Right lobe of liver (tissue), 6 donors: ENCODE data around the gene DAGLA. TPM values are rescaled to one million over a fixed set of nuclear protein-coding genes. Genes with fewer than 3 reads are reported as not detected.

ENCODE experiments used
- ATAC-seq, 4 donors: fragments of 200-7000 bp; cut with Tn5 transposase; one replicate each; pipeline ENCODE4 v1.9.1; 2020; ENCODE audit warnings: mild to moderate bottlenecking in 4 of 4, moderate library complexity in 4 of 4
- DNase-seq, 3 donors: peaks; one replicate each; pipeline ENCODE4 v3.0.0-alpha.2; 2020
- H3K27ac ChIP-seq, 3 donors: fragments of 200-600 bp; one replicate each; pipeline ENCODE4 v1.8.0; 2022
- H3K27me3 ChIP-seq, 2 donors: fragments of 200-600 bp; one replicate each; pipeline ENCODE4 v1.8.0; 2022
- H3K36me3 ChIP-seq, 4 donors: fragments of 200-600 bp; sonication (generic) in 1 of 4; one replicate each; pipeline versions ENCODE4 v1.5.1 to v1.8.0; 2017 to 2022; ENCODE audit warnings: control low read depth in 1 of 4
- H3K4me1 ChIP-seq, 4 donors: fragments of 200-600 bp; sonication (generic) in 1 of 4; one replicate each; pipeline versions ENCODE4 v1.5.1 to v1.8.0; 2017 to 2022; ENCODE audit warnings: control low read depth in 1 of 4
- H3K4me3 ChIP-seq, 3 donors: fragments of 200-600 bp; one replicate each; pipeline ENCODE4 v1.8.0; 2022
- H3K9me3 ChIP-seq, 4 donors: fragments of 200-600 bp; sonication (generic) in 1 of 4; one replicate each; pipeline versions ENCODE4 v1.5.1 to v1.8.0; 2017 to 2022; ENCODE audit warnings: control low read depth in 1 of 4
- POLR2A ChIP-seq: fragments of 450-650 bp; IDR thresholded peaks from one replicate; pipeline ENCODE4 v1.6.1; 2017; ENCODE audit warnings: antibody characterized with exemption, mild to moderate bottlenecking
- WGBS: methylation state at CpG from one replicate; pipeline ENCODE4 v1.1.6; 2018; ENCODE audit warnings: low coverage, low lambda C conversion rate; ENCODE audit not compliant: insufficient coverage; ENCODE audit errors: missing lambda C conversion rate; 5-methylcytosine and 5-hydroxymethylcytosine counted together
- intact Hi-C, 2 donors: fragments of 100-400 bp; cut with DNase I; formaldehyde crosslinking; loops; one replicate each; pipeline versions ENCODE4 v1.11.2 to v1.14.1; 2022
- total RNA-seq, 6 experiments: library from RNA; depleted of rRNA in 2 of 6; stranded (reverse); fragments of >200 nt in 2 of 6; fragmentation: NEBNext Ultra II Directional in 3 of 6; extraction: Animal tissue kit (Norgen Biotek cat#: 25700) in 3 of 6; gene quantifications; one replicate each; pipeline versions ENCODE4 v1.1.0 to v1.2.4, GENCODE V29; 2016 to 2023
- TF ChIP-seq, protein P1 (sequence below), 4 donors: fragments of 200-600 bp in 3 of 4; fragments of 450-650 bp in 1 of 4; IDR thresholded peaks; one replicate each; pipeline versions ENCODE4 v1.5.1 to v1.8.0; 2016 to 2022; ENCODE audit warnings: antibody characterized with exemption in 4 of 4, mild to moderate bottlenecking in 2 of 4
- donor health status: DM: no; HTN: yes; CAD: no.
- donor health status: DM: no; HTN: no; CAD: no.
- donor health status: DM: no; HTN: no; CAD: no.
- donor health status: DM: no; HTN: yes; CAD: no.
- donor health status: DM: no; HTN: yes; CAD: no.

Gene DAGLA
- total RNA-seq, 6 experiments from 2014 or later: 0.33 to 5.5 (median 0.79) TPM

DNA sequence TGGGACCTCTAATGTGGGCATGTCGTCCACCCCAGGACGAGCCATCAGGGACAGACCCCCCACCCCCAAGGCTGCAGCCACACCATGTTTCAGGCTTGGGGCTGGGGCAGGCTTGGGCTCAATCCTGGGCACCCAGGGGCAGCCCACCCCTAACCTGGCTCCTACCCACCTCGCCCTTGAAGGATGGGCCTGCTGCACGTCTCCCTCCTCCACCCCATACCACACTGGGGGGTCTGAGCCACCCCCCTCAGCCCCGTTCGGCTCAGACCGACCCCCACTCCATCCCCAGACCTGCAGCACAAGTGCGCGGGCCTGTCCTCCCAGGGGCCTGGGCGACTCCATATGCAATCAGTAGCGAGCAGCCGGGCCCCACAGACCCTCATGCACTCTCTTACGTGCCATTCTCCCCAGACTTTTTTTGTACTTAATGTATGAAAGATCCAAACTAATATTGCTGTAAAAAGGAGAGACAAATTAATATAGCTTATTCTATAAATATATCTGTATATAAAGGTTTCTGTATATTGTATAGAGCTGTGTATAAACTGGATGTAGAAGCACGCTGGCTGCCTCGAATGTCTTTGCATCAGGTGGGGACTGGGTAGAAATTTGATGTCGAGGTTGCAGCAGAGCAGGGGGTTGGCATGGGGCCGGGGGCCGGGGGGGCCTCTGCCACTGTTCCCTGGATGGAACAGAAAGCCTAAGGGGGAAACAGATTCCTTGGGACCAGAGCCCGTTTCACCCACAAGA lies 66.4 kb downstream of the DAGLA start:
- DNase-seq (no peak), ATAC-seq (no peak)
- WGBS: 77% methylated on average over 10 of the region's 19 CpGs
- intact Hi-C loops: loop anchor here (5.0 kb wide), 1 partner anchor 36 kb away; no protein-coding TSS in a partner anchor
- H3K4me3 ChIP-seq: no peak overlapping the region
- H3K36me3 ChIP-seq: no peaks in the 10 kb centered on the region
- H3K27me3 ChIP-seq: no peaks in the 10 kb centered on the region
- H3K27ac ChIP-seq: no peak overlapping the region
- H3K4me1 ChIP-seq: peaks cover 0 to 3% (median 0%) of the 10 kb centered on the region in 4 donors
- no peaks in the 10 kb centered on the region for H3K9me3 ChIP-seq
- no peak for TF ChIP-seq POLR2A

DNA sequence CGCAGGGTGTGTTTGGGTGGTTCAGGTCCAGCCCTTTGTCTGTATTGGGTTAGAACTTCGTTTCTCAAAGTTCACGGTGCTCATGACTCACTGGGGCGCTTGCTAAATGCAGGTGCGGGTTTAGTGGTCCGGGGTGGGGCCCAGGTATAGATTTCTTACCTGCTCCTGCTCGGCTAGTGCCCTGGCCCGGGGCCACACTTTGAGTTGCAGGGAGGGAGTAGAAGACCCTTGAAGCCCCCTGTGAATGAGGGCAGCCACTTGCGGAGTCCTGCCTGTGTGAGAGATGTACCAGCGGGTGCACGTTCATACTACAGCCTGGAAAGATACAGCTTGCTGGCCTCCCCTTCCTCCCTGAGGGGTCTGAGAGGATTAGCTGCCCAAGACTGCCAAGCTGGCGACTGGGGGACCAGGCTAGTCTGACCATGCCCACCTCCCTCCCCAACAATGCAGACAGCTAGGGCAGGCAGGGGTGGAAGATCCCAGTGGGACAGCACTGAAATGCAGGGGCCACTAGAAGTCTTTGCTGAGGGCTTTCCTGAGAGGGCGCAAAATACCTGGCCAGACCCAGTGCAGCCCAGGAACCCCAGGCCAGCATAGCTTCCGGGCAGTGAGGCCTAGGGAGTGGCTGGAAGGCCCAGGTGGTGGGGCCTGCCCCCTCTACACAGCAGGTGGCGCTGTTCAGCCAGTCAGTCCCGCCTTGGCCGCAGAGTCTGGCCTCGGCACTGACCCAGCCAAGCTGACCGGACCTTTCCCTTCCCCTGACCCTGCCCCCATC lies 67.2 kb downstream of the DAGLA start:
- Histone ChIP-seq H3K4me3 (no peak overlapping the region), H3K9me3 (no peaks in the 10 kb centered on the region), H3K27me3 (no peaks in the 10 kb centered on the region), H3K36me3 (no peaks in the 10 kb centered on the region), H3K4me1 (peaks cover 0 to 6% (median 0%) of the 10 kb centered on the region in 4 donors), H3K27ac (no peak overlapping the region)
- ATAC-seq: peak; percentile 91 to 94 (median 92)
- TF ChIP-seq, protein P1, sequence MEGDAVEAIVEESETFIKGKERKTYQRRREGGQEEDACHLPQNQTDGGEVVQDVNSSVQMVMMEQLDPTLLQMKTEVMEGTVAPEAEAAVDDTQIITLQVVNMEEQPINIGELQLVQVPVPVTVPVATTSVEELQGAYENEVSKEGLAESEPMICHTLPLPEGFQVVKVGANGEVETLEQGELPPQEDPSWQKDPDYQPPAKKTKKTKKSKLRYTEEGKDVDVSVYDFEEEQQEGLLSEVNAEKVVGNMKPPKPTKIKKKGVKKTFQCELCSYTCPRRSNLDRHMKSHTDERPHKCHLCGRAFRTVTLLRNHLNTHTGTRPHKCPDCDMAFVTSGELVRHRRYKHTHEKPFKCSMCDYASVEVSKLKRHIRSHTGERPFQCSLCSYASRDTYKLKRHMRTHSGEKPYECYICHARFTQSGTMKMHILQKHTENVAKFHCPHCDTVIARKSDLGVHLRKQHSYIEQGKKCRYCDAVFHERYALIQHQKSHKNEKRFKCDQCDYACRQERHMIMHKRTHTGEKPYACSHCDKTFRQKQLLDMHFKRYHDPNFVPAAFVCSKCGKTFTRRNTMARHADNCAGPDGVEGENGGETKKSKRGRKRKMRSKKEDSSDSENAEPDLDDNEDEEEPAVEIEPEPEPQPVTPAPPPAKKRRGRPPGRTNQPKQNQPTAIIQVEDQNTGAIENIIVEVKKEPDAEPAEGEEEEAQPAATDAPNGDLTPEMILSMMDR (IDR thresholded peaks at IDR 0.05): peak; percentile 92 to 96 (median 95)
- TF ChIP-seq POLR2A: no peak
- DNase-seq: peak; percentile 85 to 88 (median 86)
- 0% methylated on average over 2 of the region's 19 CpGs for WGBS
- intact Hi-C loops: loop anchor here (5.0 kb wide), 1 partner anchor 35 kb away; no protein-coding TSS in a partner anchor

DNA sequence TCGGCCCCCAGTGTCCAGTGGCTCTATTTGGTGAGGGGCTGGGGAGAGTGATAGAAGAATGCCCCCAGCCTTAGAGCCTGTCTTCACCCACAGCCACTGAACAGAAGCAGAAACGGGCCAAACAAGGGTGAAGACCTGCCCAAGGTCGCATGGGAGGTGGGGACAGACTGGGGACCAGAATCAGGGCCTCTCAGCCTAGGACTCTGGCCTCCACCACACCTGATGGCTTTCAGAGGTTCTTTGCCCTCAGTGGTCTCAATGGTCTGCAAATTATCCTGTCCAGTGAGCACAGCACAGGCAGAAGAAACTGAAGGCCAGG lies 67.7 kb downstream of the DAGLA start:
- ATAC-seq (peak in 1 of 4 donors; percentile 2), DNase-seq (no peak)
- TF ChIP-seq, protein P1 (IDR thresholded peaks at IDR 0.05): no peak
- no peak for TF ChIP-seq POLR2A
- no peaks in the 10 kb centered on the region for H3K36me3 ChIP-seq
- whole genome bisulfite sequencing: no CpG with 5 or more reads among the region's 3 CpGs
- H3K4me1 ChIP-seq: peaks cover 0 to 9% (median 0%) of the 10 kb centered on the region in 4 donors
- no peak overlapping the region for H3K27ac ChIP-seq
- no peaks in the 10 kb centered on the region for H3K9me3 ChIP-seq
- H3K27me3 ChIP-seq: no peaks in the 10 kb centered on the region
- intact Hi-C loops: loop anchor here (5.0 kb wide), 1 partner anchor 34 kb away; no protein-coding TSS in a partner anchor
- no peak overlapping the region for H3K4me3 ChIP-seq

DNA sequence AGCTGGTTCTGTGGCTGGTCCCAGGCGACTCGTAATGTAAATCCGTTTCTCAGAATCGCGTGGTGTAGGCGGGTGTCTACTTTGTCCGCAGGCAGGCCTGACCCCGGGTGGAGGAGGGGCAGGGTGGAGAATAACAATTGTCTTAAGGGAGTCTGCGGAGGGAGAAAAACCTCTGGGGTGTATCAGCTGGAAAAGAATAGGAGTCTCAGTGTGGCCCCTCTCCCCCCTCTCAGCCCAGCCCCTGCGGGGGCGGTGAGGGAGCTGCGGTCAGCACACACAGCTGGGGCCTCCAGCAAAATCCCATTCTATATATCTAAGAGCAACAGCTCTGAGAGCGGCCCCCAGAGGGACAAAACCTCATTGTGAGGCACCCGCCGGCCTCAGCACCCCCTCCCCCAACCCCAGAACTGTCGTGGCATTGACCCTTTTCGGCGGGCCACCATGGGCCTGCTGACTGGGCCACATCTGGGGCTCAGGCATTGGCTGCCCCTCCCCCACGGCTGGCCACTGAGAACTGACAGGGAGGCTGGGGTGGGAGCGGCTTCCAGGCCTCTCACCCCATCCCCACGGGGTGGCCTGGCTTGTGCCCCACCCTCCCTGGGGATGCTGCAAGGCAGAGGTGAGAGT lies 69.5 kb downstream of the DAGLA start:
- H3K27me3 ChIP-seq: no peaks in the 10 kb centered on the region
- TF ChIP-seq POLR2A: no peak
- TF ChIP-seq, protein P1 (IDR thresholded peaks at IDR 0.05): no peak
- H3K36me3 ChIP-seq: no peaks in the 10 kb centered on the region
- H3K9me3 ChIP-seq: no peaks in the 10 kb centered on the region
- H3K4me3 ChIP-seq: no peak overlapping the region
- no peak for DNase-seq
- ATAC-seq: no peak
- peaks cover 0 to 10% (median 0%) of the 10 kb centered on the region in 4 donors for H3K4me1 ChIP-seq
- no peak overlapping the region for H3K27ac ChIP-seq
- WGBS: 55% methylated on average over 9 of the region's 21 CpGs
- intact Hi-C loops: loop anchor here (5.0 kb wide), 1 partner anchor 33 kb away; no protein-coding TSS in a partner anchor
